Neural cell (in vitro differentiated cells): ENCODE results near the gene PDE2A. TPM values are rescaled to one million over a fixed set of nuclear protein-coding genes. Genes with fewer than 3 reads are reported as not detected.

Experiments used
- H2AFZ ChIP-seq: fragments of 200-600, 300-800 bp; sonication (generic), shearing (Covaris generic); 2 replicates; pipeline ENCODE4 v1.6.0; 2014; ENCODE audit warnings: low read depth, mild to moderate bottlenecking, antibody characterized with exemption, low read length, moderate library complexity
- H3F3A ChIP-seq: fragments of 200-600 bp; shearing (Covaris generic); 2 replicates; pipeline ENCODE4 v1.6.1; 2016; ENCODE audit warnings: mild to moderate bottlenecking, moderate library complexity, mixed read lengths, antibody characterized with exemption, low read length; ENCODE audit not compliant: insufficient read depth, poor library complexity, severe bottlenecking
- H3K27ac ChIP-seq: fragments of 200-600, 300-800 bp; sonication (generic), shearing (Covaris generic); 2 replicates; pipeline ENCODE4 v1.5.1; 2014; ENCODE audit warnings: mild to moderate bottlenecking, low read length, moderate library complexity
- H3K27me3 ChIP-seq: fragments of 300-800, 200-600 bp; sonication (generic), shearing (Covaris generic); 2 replicates; pipeline ENCODE4 v1.6.0; 2014; ENCODE audit warnings: mild to moderate bottlenecking, low read depth, low read length, moderate library complexity; ENCODE audit not compliant: insufficient read depth
- H3K36me3 ChIP-seq: fragments of 300-800, 200-600 bp; sonication (generic), shearing (Covaris generic); 2 replicates; pipeline ENCODE4 v1.5.1; 2014; ENCODE audit warnings: mild to moderate bottlenecking, antibody characterized with exemption, low read length, moderate library complexity; ENCODE audit not compliant: insufficient read depth
- H3K4me2 ChIP-seq: fragments of 300-800, 200-600 bp; sonication (generic), shearing (Covaris generic); 2 replicates; pipeline ENCODE4 v1.6.0; 2014; ENCODE audit warnings: mild to moderate bottlenecking, low read length
- H3K4me3 ChIP-seq: fragments of 300-800, 200-600 bp; sonication (generic), shearing (Covaris generic); 2 replicates; pipeline ENCODE4 v1.5.1; 2014; ENCODE audit warnings: mild to moderate bottlenecking, low read length, moderate library complexity
- H3K79me2 ChIP-seq: fragments of 200-600 bp; shearing (Covaris generic); replicated peaks from 2 replicates; pipeline ENCODE4 v1.6.0; 2014; ENCODE audit warnings: mild to moderate bottlenecking, low read length, moderate library complexity; ENCODE audit not compliant: insufficient read depth
- H3K9ac ChIP-seq: fragments of 300-800, 200-600 bp; sonication (generic), shearing (Covaris generic); 2 replicates; pipeline ENCODE4 v1.6.1; 2016; ENCODE audit warnings: mild to moderate bottlenecking, low read length, mixed read lengths
- H3K9me2 ChIP-seq: fragments of 200-600 bp; shearing (Covaris generic); 2 replicates; pipeline ENCODE4 v1.6.1; 2016; ENCODE audit warnings: mild to moderate bottlenecking, low read length, mixed read lengths; ENCODE audit not compliant: insufficient read depth
- H3K9me3 ChIP-seq: fragments of 200-600, 300-800 bp; sonication (generic), shearing (Covaris generic); 2 replicates; pipeline ENCODE4 v1.6.1; 2016; ENCODE audit warnings: mild to moderate bottlenecking, mixed run types, low read length, moderate library complexity, mixed read lengths
- H4K20me1 ChIP-seq: fragments of 200-600 bp; shearing (Covaris generic); 2 replicates; pipeline ENCODE4 v1.6.1; 2016; ENCODE audit warnings: mild to moderate bottlenecking, mixed run types; ENCODE audit not compliant: insufficient read depth
- EP300 ChIP-seq: fragments of 450-650 bp; conservative IDR thresholded peaks from 2 replicates; pipeline ENCODE4 v1.6.1; 2014; ENCODE audit warnings: antibody characterized with exemption, mild to moderate bottlenecking, moderate library complexity; ENCODE audit not compliant: poor library complexity, severe bottlenecking
- EZH2 ChIP-seq: fragments of 200-600, 300-800 bp; shearing (Covaris generic), sonication (generic); IDR thresholded peaks from 2 replicates; pipeline ENCODE4 v1.6.1; 2014; ENCODE audit warnings: antibody characterized with exemption, low read length, borderline replicate concordance, mild to moderate bottlenecking; ENCODE audit not compliant: insufficient read depth, poor library complexity, severe bottlenecking
- MXI1 ChIP-seq: fragments of 450-650 bp; conservative IDR thresholded peaks from 2 replicates; pipeline ENCODE4 v1.6.1; 2014; ENCODE audit warnings: antibody characterized with exemption, mild to moderate bottlenecking; ENCODE audit not compliant: poor library complexity, severe bottlenecking
- POLR2AphosphoS5 ChIP-seq: IDR thresholded peaks from 2 replicates; pipeline ENCODE4 v1.6.1; 2012
- RAD21 ChIP-seq: fragments of 450-650 bp; conservative IDR thresholded peaks from 2 replicates; pipeline ENCODE4 v1.6.1; 2014; ENCODE audit warnings: antibody characterized with exemption, mild to moderate bottlenecking, moderate library complexity
- SMC3 ChIP-seq: fragments of 450-650 bp; conservative IDR thresholded peaks from 2 replicates; pipeline ENCODE4 v1.6.1; 2014; ENCODE audit warnings: antibody characterized with exemption, mild to moderate bottlenecking, moderate library complexity; ENCODE audit not compliant: poor library complexity
- TAF1 ChIP-seq: IDR thresholded peaks from 2 replicates; pipeline ENCODE4 v1.6.1; 2012; ENCODE audit warnings: low read depth
- polyA plus RNA-seq: library from polyadenylated mRNA; depleted of rRNA; stranded (reverse); fragments of >200 nt; gene quantifications from 2 replicates; pipeline ENCODE4 v1.2.3, GENCODE V29; 2014
- TF ChIP-seq, protein P1 (sequence below): IDR thresholded peaks from 2 replicates; pipeline ENCODE4 v1.6.1; 2012; ENCODE audit warnings: borderline replicate concordance
- TF ChIP-seq, protein P2 (sequence below): fragments of 450-650 bp; IDR thresholded peaks from 2 replicates; pipeline ENCODE4 v1.5.1; 2014; ENCODE audit warnings: antibody characterized with exemption, mild to moderate bottlenecking, moderate library complexity; ENCODE audit not compliant: poor library complexity, severe bottlenecking

PDE2A gene
- polyA plus RNA-seq, 1 donor from 2014 or later = 11.6 TPM

- Histone ChIP-seq H3K27me3 (peaks cover 27% of the 10 kb centered on the region), H4K20me1 (no peaks in the 10 kb centered on the region), H3K9ac (no peak overlapping the region)
Measured at GRCh38 chr11:72675221-72675620, 999 bp upstream of the PDE2A start.

DNA sequence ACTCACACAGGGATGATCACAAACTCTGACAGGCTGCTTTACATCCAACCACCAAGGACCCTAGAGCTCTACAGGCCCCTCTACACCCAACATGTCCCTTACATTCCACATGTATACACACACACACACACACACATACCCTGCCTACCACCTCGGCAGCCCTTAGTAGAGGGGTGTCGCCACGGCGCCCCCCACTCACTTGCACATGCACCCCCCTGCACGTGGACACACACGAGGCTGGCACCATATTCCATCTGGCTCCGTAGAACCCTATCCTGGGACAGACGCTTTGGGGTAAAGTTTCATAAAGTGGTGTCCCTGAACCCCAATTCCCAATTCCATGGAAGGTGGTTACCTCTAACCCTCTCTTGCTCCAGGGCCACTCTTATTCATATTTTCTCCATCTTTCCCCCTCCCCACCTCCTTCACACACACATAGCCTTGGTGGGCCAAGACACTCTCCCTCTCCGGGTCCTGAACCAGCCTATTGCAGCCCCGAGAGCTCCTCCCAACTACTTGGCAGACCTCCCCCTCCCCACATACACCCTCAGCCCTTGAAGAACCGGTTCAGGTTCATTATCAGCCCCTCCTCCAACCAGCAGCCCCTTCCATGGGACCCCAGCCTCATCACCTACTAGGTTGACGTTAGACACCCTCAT is 809 bp downstream of the PDE2A start:
- peak overlapping the region; percentile 56 for H3K9ac ChIP-seq
- no peak overlapping the region for H3K27ac ChIP-seq

More at GRCh38 chr11:72675221-72675620, 999 bp upstream of the PDE2A start:
- H3K79me2 ChIP-seq = no peaks in the 10 kb centered on the region
- no peak overlapping the region for H2AFZ ChIP-seq
- no peaks in the 10 kb centered on the region for H3K9me3 ChIP-seq
- H3K4me2 ChIP-seq = no peak overlapping the region
- no peaks in the 10 kb centered on the region for H3K36me3 ChIP-seq
- no peaks in the 10 kb centered on the region for H3K9me2 ChIP-seq
- H3K27ac ChIP-seq = no peak overlapping the region
- no peak overlapping the region for H3K4me3 ChIP-seq
- no peak for TF ChIP-seq SMC3
- no peak for TF ChIP-seq RAD21
- TF ChIP-seq EZH2 = no peak
- TF ChIP-seq, protein P1, sequence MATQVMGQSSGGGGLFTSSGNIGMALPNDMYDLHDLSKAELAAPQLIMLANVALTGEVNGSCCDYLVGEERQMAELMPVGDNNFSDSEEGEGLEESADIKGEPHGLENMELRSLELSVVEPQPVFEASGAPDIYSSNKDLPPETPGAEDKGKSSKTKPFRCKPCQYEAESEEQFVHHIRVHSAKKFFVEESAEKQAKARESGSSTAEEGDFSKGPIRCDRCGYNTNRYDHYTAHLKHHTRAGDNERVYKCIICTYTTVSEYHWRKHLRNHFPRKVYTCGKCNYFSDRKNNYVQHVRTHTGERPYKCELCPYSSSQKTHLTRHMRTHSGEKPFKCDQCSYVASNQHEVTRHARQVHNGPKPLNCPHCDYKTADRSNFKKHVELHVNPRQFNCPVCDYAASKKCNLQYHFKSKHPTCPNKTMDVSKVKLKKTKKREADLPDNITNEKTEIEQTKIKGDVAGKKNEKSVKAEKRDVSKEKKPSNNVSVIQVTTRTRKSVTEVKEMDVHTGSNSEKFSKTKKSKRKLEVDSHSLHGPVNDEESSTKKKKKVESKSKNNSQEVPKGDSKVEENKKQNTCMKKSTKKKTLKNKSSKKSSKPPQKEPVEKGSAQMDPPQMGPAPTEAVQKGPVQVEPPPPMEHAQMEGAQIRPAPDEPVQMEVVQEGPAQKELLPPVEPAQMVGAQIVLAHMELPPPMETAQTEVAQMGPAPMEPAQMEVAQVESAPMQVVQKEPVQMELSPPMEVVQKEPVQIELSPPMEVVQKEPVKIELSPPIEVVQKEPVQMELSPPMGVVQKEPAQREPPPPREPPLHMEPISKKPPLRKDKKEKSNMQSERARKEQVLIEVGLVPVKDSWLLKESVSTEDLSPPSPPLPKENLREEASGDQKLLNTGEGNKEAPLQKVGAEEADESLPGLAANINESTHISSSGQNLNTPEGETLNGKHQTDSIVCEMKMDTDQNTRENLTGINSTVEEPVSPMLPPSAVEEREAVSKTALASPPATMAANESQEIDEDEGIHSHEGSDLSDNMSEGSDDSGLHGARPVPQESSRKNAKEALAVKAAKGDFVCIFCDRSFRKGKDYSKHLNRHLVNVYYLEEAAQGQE = no peak
- no peaks in the 10 kb centered on the region for H3F3A ChIP-seq

GRCh38 chr11:72672597-72673238 is 1.5 kb downstream of the PDE2A start:
- peaks cover 20% of the 10 kb centered on the region for H3K27me3 ChIP-seq
- H3K4me3 ChIP-seq = peak overlapping the region; percentile 64
- no peaks in the 10 kb centered on the region for H3K9me3 ChIP-seq
- H3K4me2 ChIP-seq = no peak overlapping the region
- peak overlapping the region; percentile 15 for H3K9ac ChIP-seq
- no peaks in the 10 kb centered on the region for H4K20me1 ChIP-seq
- no peak overlapping the region for H2AFZ ChIP-seq
- no peaks in the 10 kb centered on the region for H3K36me3 ChIP-seq
- no peak overlapping the region for H3K27ac ChIP-seq
- H3F3A ChIP-seq = no peaks in the 10 kb centered on the region
- H3K79me2 ChIP-seq = no peaks in the 10 kb centered on the region
- no peaks in the 10 kb centered on the region for H3K9me2 ChIP-seq
- TF ChIP-seq POLR2AphosphoS5 (no peak), MXI1 (no peak), EP300 (no peak), EZH2 (no peak)
- TF ChIP-seq, protein P2, sequence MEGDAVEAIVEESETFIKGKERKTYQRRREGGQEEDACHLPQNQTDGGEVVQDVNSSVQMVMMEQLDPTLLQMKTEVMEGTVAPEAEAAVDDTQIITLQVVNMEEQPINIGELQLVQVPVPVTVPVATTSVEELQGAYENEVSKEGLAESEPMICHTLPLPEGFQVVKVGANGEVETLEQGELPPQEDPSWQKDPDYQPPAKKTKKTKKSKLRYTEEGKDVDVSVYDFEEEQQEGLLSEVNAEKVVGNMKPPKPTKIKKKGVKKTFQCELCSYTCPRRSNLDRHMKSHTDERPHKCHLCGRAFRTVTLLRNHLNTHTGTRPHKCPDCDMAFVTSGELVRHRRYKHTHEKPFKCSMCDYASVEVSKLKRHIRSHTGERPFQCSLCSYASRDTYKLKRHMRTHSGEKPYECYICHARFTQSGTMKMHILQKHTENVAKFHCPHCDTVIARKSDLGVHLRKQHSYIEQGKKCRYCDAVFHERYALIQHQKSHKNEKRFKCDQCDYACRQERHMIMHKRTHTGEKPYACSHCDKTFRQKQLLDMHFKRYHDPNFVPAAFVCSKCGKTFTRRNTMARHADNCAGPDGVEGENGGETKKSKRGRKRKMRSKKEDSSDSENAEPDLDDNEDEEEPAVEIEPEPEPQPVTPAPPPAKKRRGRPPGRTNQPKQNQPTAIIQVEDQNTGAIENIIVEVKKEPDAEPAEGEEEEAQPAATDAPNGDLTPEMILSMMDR = no peak
- TF ChIP-seq, protein P1 = no peak

More for the DNA sequence above, 809 bp downstream of the PDE2A start:
- Histone ChIP-seq H3K27me3 (peaks cover 27% of the 10 kb centered on the region), H2AFZ (peak overlapping the region; percentile 44), H3K4me3 (peak overlapping the region; percentile 64), H3F3A (no peaks in the 10 kb centered on the region), H3K79me2 (no peaks in the 10 kb centered on the region), H3K4me2 (peak overlapping the region; percentile 56), H3K9me3 (no peaks in the 10 kb centered on the region), H3K36me3 (no peaks in the 10 kb centered on the region), H3K9me2 (no peaks in the 10 kb centered on the region), H4K20me1 (no peaks in the 10 kb centered on the region)
- TF ChIP-seq EP300 (no peak), EZH2 (no peak), TAF1 (no peak), MXI1 (no peak), RAD21 (no peak)
